ENCODE measurements around the gene TM9SF4. TPM values are rescaled to one million over a fixed set of nuclear protein-coding genes. Genes with fewer than 3 reads are reported as not detected.

Gene TM9SF4
- total and polyA plus RNA-seq, 5 donors = 20.2 to 42.5 (median 34.3) TPM

- 43% methylated on average over 4 of the region's 4 CpGs for WGBS
- H3K27ac ChIP-seq (ENCODE audit: low read length) = peak overlapping the region; percentile 95
- peak in 1 of 2 donors; percentile 7 for ATAC-seq
- no peaks in the 10 kb centered on the region for H3K27me3 ChIP-seq (ENCODE audit: control insufficient read depth, insufficient read depth)
- no peak overlapping the region for H3K4me3 ChIP-seq (ENCODE audit: low read length)
- H3K9me3 ChIP-seq (ENCODE audit: control insufficient read depth, low read length) = no peaks in the 10 kb centered on the region
- peaks cover 21% of the 10 kb centered on the region for H3K4me1 ChIP-seq (ENCODE audit: control insufficient read depth, insufficient read depth, low read length)
- no peak for DNase-seq
- intact Hi-C loops (cut with DNase I) = no loop called here
These were observed 94.9 kb downstream of the TM9SF4 start for GRCh38 chr20:32204205-32205109.

- no peak for DNase-seq
- Histone ChIP-seq H3K4me1 (ENCODE audit: control insufficient read depth, insufficient read depth, low read length) (peaks cover 21% of the 10 kb centered on the region), H3K4me3 (ENCODE audit: low read length) (peak overlapping the region; percentile 78), H3K27me3 (ENCODE audit: control insufficient read depth, insufficient read depth) (no peaks in the 10 kb centered on the region), H3K27ac (ENCODE audit: low read length) (peak overlapping the region; percentile 95), H3K9me3 (ENCODE audit: control insufficient read depth, low read length) (no peaks in the 10 kb centered on the region)
- 39% methylated on average over 5 of the region's 5 CpGs for WGBS
- no peak for ATAC-seq
- intact Hi-C loops (cut with DNase I) = no loop called here
These were observed 95.8 kb downstream of the TM9SF4 start for GRCh38 chr20:32205110-32205842.

- Histone ChIP-seq H3K4me3 (ENCODE audit: low read length) (peak overlapping the region; percentile 78), H3K9me3 (ENCODE audit: control insufficient read depth, low read length) (no peaks in the 10 kb centered on the region), H3K27ac (ENCODE audit: low read length) (peak overlapping the region; percentile 95), H3K4me1 (ENCODE audit: control insufficient read depth, insufficient read depth, low read length) (peaks cover 21% of the 10 kb centered on the region), H3K27me3 (ENCODE audit: control insufficient read depth, insufficient read depth) (no peaks in the 10 kb centered on the region)
- DNase-seq = no peak
- no peak for ATAC-seq
- intact Hi-C loops (cut with DNase I) = no loop called here
- WGBS = 46% methylated on average over 8 of the region's 8 CpGs
These were observed 96.6 kb downstream of the TM9SF4 start for GRCh38 chr20:32205843-32206759.

- Histone ChIP-seq H3K27me3 (ENCODE audit: control insufficient read depth, insufficient read depth) (no peaks in the 10 kb centered on the region), H3K27ac (ENCODE audit: low read length) (peak overlapping the region; percentile 82), H3K4me3 (ENCODE audit: low read length) (peak overlapping the region; percentile 78), H3K9me3 (ENCODE audit: control insufficient read depth, low read length) (no peaks in the 10 kb centered on the region), H3K4me1 (ENCODE audit: control insufficient read depth, insufficient read depth, low read length) (peaks cover 21% of the 10 kb centered on the region)
- WGBS = 2% methylated on average over 40 of the region's 40 CpGs
- DNase-seq = peak in 1 of 3 donors; percentile 57
- ATAC-seq = peak in 1 of 2 donors; percentile 4
- intact Hi-C loops (cut with DNase I) = no loop called here
These were observed 97.5 kb downstream of the TM9SF4 start for GRCh38 chr20:32206760-32207625.

- H3K27ac ChIP-seq (ENCODE audit: low read length) = peak within 1 kb of the TSS; percentile 82
- peak within 1 kb of the TSS; percentile 78 for H3K4me3 ChIP-seq (ENCODE audit: low read length)
- ATAC-seq (peak; percentile 96 to 98), DNase-seq (peak; percentile 89 to 96 (median 96))
- no peaks in the 10 kb centered on the region for H3K27me3 ChIP-seq (ENCODE audit: control insufficient read depth, insufficient read depth)
- peaks cover 19% of the 10 kb centered on the region for H3K4me1 ChIP-seq (ENCODE audit: control insufficient read depth, insufficient read depth, low read length)
- intact Hi-C loops (cut with DNase I) = no loop called here
- H3K9me3 ChIP-seq (ENCODE audit: control insufficient read depth, low read length) = no peaks in the 10 kb centered on the region
- 1% methylated on average over 74 of the region's 74 CpGs for WGBS
These were observed 98.3 kb downstream of the TM9SF4 start, which contains the start of the genes PLAGL2 and POFUT1 for GRCh38 chr20:32207626-32208498. PLAGL2 (minus strand) TSS chr20:32207743; CDS start chr20:32202178, 5,565 bp downstream. POFUT1 (plus strand) TSS chr20:32207880; CDS start chr20:32207942, 62 bp downstream.

- Histone ChIP-seq H3K4me1 (ENCODE audit: control insufficient read depth, insufficient read depth, low read length) (peaks cover 19% of the 10 kb centered on the region), H3K27me3 (ENCODE audit: control insufficient read depth, insufficient read depth) (no peaks in the 10 kb centered on the region), H3K9me3 (ENCODE audit: control insufficient read depth, low read length) (no peaks in the 10 kb centered on the region), H3K4me3 (ENCODE audit: low read length) (peak overlapping the region; percentile 78), H3K27ac (ENCODE audit: low read length) (peak overlapping the region; percentile 74)
- DNase-seq (no peak), ATAC-seq (no peak)
- 64% methylated on average over 13 of the region's 13 CpGs for WGBS
- intact Hi-C loops (cut with DNase I) = no loop called here
These were observed 99.1 kb downstream of the TM9SF4 start for GRCh38 chr20:32208499-32209154.

- DNase-seq = no peak
- intact Hi-C loops (cut with DNase I) = no loop called here
- no peak for ATAC-seq
- H3K4me3 ChIP-seq (ENCODE audit: low read length) = no peak overlapping the region
- H3K27me3 ChIP-seq (ENCODE audit: control insufficient read depth, insufficient read depth) = no peaks in the 10 kb centered on the region
- H3K27ac ChIP-seq (ENCODE audit: low read length) = no peak overlapping the region
- WGBS = 79% methylated on average over 9 of the region's 9 CpGs
- no peaks in the 10 kb centered on the region for H3K9me3 ChIP-seq (ENCODE audit: control insufficient read depth, low read length)
- H3K4me1 ChIP-seq (ENCODE audit: control insufficient read depth, insufficient read depth, low read length) = peaks cover 13% of the 10 kb centered on the region
These were observed 100.5 kb downstream of the TM9SF4 start for GRCh38 chr20:32209850-32210605.

- intact Hi-C loops (cut with DNase I) = no loop called here
- no peak for DNase-seq
- ATAC-seq = no peak
- Histone ChIP-seq H3K4me1 (ENCODE audit: control insufficient read depth, insufficient read depth, low read length) (peaks cover 3% of the 10 kb centered on the region), H3K27me3 (ENCODE audit: control insufficient read depth, insufficient read depth) (no peaks in the 10 kb centered on the region), H3K4me3 (ENCODE audit: low read length) (no peak overlapping the region), H3K9me3 (ENCODE audit: control insufficient read depth, low read length) (no peaks in the 10 kb centered on the region), H3K27ac (ENCODE audit: low read length) (no peak overlapping the region)
- 96% methylated on average over 1 of the region's 1 CpG for WGBS
These were observed 104.4 kb downstream of the TM9SF4 start for GRCh38 chr20:32213870-32214269.

All from right cardiac atrium (tissue), 5 donors.